Endothelial cell of umbilical vein (primary cell): ENCODE measurements around the gene REPIN1. TPM values are rescaled to one million over a fixed set of nuclear protein-coding genes. Genes with fewer than 3 reads are reported as not detected.

Source experiments
- BruUV-seq: library from RNA; stranded (reverse); fragments of 400-500 nt; replicated peaks from 2 replicates; lab custom pipeline; 2021; lab: Mats Ljungman, UMichigan
- CTCF ChIA-PET: fragments of 300-600, 350-600 bp; sonication (Branson Sonifier 250); formaldehyde crosslinking; loops from one replicate; lab custom pipeline; 2021; ENCODE audit warnings: antibody characterized with exemption, inconsistent platforms; lab: Charles Lee
- POLR2A ChIA-PET: fragments of 300-600, 350-600 bp; sonication (Branson Sonifier 250); formaldehyde crosslinking; loops from one replicate; lab custom pipeline; 2021; ENCODE audit warnings: antibody characterized with exemption, inconsistent platforms; lab: Charles Lee
- DNase-seq: peaks from one replicate; pipeline ENCODE4 v3.0.0-alpha.2; 2011; ENCODE audit warnings: low read depth, low spot score
- FAIRE-seq: peaks from 2 replicates; lab custom pipeline; 2011; peaks lifted over from hg19 to GRCh38; lab: Jason Lieb, UNC
- H2AFZ ChIP-seq: 2 replicates; pipeline ENCODE4 v1.6.0; 2012; ENCODE audit warnings: low read depth, low read length, control low read depth, inconsistent platforms
- H3K27ac ChIP-seq: 2 replicates; pipeline ENCODE4 v1.5.1; 2011; ENCODE audit warnings: low read depth, mild to moderate bottlenecking, control low read depth, low read length, moderate library complexity; ENCODE audit not compliant: insufficient read depth
- H3K27me3 ChIP-seq, 2 experiments: 2 replicates each; pipeline versions ENCODE4 v1.6.0 to v1.6.1; 2011; ENCODE audit warnings: low read length in 2 of 2, mixed read lengths in 1 of 2; ENCODE audit not compliant: control insufficient read depth in 2 of 2, insufficient read depth in 2 of 2
- H3K36me3 ChIP-seq, 2 experiments: 2 replicates in 1 of 2; 3 replicates in 1 of 2; pipeline ENCODE4 v1.5.1; 2011; ENCODE audit warnings: low read length in 2 of 2, mild to moderate bottlenecking in 1 of 2, moderate library complexity in 1 of 2; ENCODE audit not compliant: control insufficient read depth in 2 of 2, insufficient read depth in 2 of 2; ENCODE audit errors: extremely low read depth in 1 of 2
- H3K4me1 ChIP-seq: 3 replicates; pipeline ENCODE4 v1.5.1; 2011; ENCODE audit warnings: mild to moderate bottlenecking, low read length; ENCODE audit not compliant: control insufficient read depth, insufficient read depth; ENCODE audit errors: extremely low read depth
- H3K4me2 ChIP-seq: 2 replicates; pipeline ENCODE4 v1.6.1; 2011; ENCODE audit warnings: low read length, control low read depth, mixed read lengths; ENCODE audit not compliant: insufficient read depth
- H3K4me3 ChIP-seq, 3 experiments: fragments of 200-600 bp in 1 of 3; sonication (generic), shearing (Covaris generic) in 1 of 3; replicated peaks in 1 of 3; 2 replicates each; pipeline ENCODE4 v1.5.1; 2011 to 2016; ENCODE audit warnings: control low read depth in 3 of 3, low read length in 3 of 3, mild to moderate bottlenecking in 2 of 3, inconsistent platforms in 1 of 3, low read depth in 1 of 3, moderate library complexity in 1 of 3; ENCODE audit not compliant: insufficient read depth in 1 of 3
- H3K79me2 ChIP-seq: 2 replicates; pipeline ENCODE4 v1.6.0; 2012; ENCODE audit warnings: low read length, inconsistent platforms; ENCODE audit not compliant: control insufficient read depth, insufficient read depth
- H3K9ac ChIP-seq: replicated peaks from 2 replicates; pipeline ENCODE3; 2011; ENCODE audit warnings: low read length, control low read depth; ENCODE audit not compliant: insufficient read depth; ENCODE audit errors: extremely low read depth
- H3K9me1 ChIP-seq: replicated peaks from 3 replicates; pipeline ENCODE4 v1.6.0; 2011; ENCODE audit warnings: mild to moderate bottlenecking, low read length; ENCODE audit not compliant: control insufficient read depth, insufficient read depth; ENCODE audit errors: extremely low read depth
- H3K9me3 ChIP-seq: replicated peaks from 2 replicates; pipeline ENCODE4 v1.5.1; 2012; ENCODE audit warnings: low read length, inconsistent platforms; ENCODE audit not compliant: control insufficient read depth, insufficient read depth
- H4K20me1 ChIP-seq: replicated peaks from 2 replicates; pipeline ENCODE3; 2011; ENCODE audit warnings: mild to moderate bottlenecking, low read length; ENCODE audit not compliant: control insufficient read depth, insufficient read depth; ENCODE audit errors: extremely low read depth
- EZH2 ChIP-seq: IDR thresholded peaks from 2 replicates; pipeline ENCODE4 v1.6.1; 2012; ENCODE audit warnings: borderline replicate concordance, low read depth, mild to moderate bottlenecking, moderate library complexity, low read length, inconsistent platforms; ENCODE audit not compliant: severe bottlenecking
- FOS ChIP-seq: IDR thresholded peaks from 2 replicates; pipeline ENCODE4 v1.6.1; 2011; ENCODE audit warnings: mild to moderate bottlenecking, low read length, moderate library complexity, borderline replicate concordance; ENCODE audit not compliant: insufficient read depth
- JUN ChIP-seq: IDR thresholded peaks from 2 replicates; pipeline ENCODE4 v1.6.1; 2011; ENCODE audit warnings: borderline replicate concordance, low read depth; ENCODE audit not compliant: insufficient read length, insufficient read depth
- MYC ChIP-seq: IDR thresholded peaks from one replicate; pipeline ENCODE4 v1.6.1; 2011; ENCODE audit warnings: mild to moderate bottlenecking, low read depth, low read length
- dilution Hi-C: fragments of 300-500 bp; cut with MboI; formaldehyde crosslinking; loops from one replicate; pipeline ENCODE4 v1.15.0; 2019; ENCODE audit warnings: low sequenced_read_pairs; ENCODE audit not compliant: extremely low pct_ligation_motif_present
- intact Hi-C: fragments of 100-400 bp; cut with micrococcal nuclease; formaldehyde crosslinking; loops from one replicate; pipeline ENCODE4 v1.10.0; 2022
- polyA plus RNA-seq, 4 experiments: library from polyadenylated mRNA; depleted of rRNA in 3 of 4; stranded (reverse) in 3 of 4; unstranded in 1 of 4; fragments of >200 nt; gene quantifications; 2 replicates each; pipeline versions ENCODE4 v1.2.1 to v1.2.3, GENCODE V29; 2011 to 2012; ENCODE audit warnings: missing spikeins in 1 of 4
- total RNA-seq: library from RNA; stranded (reverse); gene quantifications from 2 replicates; pipeline ENCODE4 v1.2.3, GENCODE V29; 2021
- TF ChIP-seq, protein P1 (sequence below): IDR thresholded peaks from 2 replicates; pipeline ENCODE4 v1.6.1; 2011; ENCODE audit not compliant: insufficient read depth, insufficient read length
- TF ChIP-seq, protein P2 (sequence below), 2 donors: IDR thresholded peaks; 1 replicate in 1 of 2; 2 replicates in 1 of 2; pipeline ENCODE4 v1.5.1; 2011; ENCODE audit warnings: low read length in 2 of 2, mild to moderate bottlenecking in 2 of 2, moderate library complexity in 2 of 2, control low read depth in 1 of 2, inconsistent platforms in 1 of 2, low read depth in 1 of 2; ENCODE audit not compliant: insufficient read depth in 1 of 2; ENCODE audit errors: extremely low read depth in 1 of 2

The REPIN1 gene
- total and polyA plus RNA-seq, 2 donors (not counting 3 experiments of a cell fraction or from before 2014, with no cell fraction given): 108 to 140 TPM

DNA sequence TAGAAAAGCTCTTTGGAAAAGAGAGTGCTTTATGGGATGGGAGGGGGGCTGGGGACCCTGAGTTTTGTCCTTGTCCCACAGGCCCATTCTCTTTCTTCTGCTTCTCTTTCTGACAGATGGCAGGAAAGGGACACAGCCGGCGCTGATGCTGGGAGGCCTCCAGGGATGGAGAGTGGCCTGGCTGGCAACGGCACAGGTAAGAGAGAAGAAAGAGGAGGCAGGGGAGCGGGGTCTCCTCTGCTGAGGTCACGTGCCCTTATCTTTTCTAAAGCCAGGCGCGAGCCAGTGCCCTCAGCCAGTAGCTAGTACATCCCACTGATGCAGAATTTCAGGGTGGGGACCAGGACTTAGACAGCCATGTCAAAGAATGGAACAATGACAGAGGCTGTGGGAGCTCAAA lies 19.7 kb downstream of the REPIN1 start:
- CTCF ChIA-PET: interaction anchor here (1.6 kb wide), 1 partner anchor 13 kb away, joined by 3 read pairs; no protein-coding TSS in a partner anchor
- Histone ChIP-seq H3K4me3 (no peak overlapping the region), H3K27me3 (no peaks in the 10 kb centered on the region), H2AFZ (no peak overlapping the region), H3K4me2 (no peak overlapping the region), H3K4me1 (no peaks in the 10 kb centered on the region), H3K9me1 (no peaks in the 10 kb centered on the region), H4K20me1 (no peaks in the 10 kb centered on the region), H3K79me2 (peaks cover 5% of the 10 kb centered on the region), H3K36me3 (peaks cover 0 to 16% of the 10 kb centered on the region in 2 experiments), H3K27ac (no peak overlapping the region), H3K9me3 (no peaks in the 10 kb centered on the region), H3K9ac (no peak overlapping the region)
- POLR2A ChIA-PET: no interaction called here
- no TSS peak for BruUV-seq
- FAIRE-seq (no peak), DNase-seq (no peak)
- TF ChIP-seq MYC: no peak
- TF ChIP-seq EZH2: no peak
- TF ChIP-seq, protein P1, sequence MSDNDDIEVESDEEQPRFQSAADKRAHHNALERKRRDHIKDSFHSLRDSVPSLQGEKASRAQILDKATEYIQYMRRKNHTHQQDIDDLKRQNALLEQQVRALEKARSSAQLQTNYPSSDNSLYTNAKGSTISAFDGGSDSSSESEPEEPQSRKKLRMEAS: no peak
- no peak for TF ChIP-seq JUN
- dilution Hi-C loops: no loop called here
- intact Hi-C loops: no loop called here

DNA sequence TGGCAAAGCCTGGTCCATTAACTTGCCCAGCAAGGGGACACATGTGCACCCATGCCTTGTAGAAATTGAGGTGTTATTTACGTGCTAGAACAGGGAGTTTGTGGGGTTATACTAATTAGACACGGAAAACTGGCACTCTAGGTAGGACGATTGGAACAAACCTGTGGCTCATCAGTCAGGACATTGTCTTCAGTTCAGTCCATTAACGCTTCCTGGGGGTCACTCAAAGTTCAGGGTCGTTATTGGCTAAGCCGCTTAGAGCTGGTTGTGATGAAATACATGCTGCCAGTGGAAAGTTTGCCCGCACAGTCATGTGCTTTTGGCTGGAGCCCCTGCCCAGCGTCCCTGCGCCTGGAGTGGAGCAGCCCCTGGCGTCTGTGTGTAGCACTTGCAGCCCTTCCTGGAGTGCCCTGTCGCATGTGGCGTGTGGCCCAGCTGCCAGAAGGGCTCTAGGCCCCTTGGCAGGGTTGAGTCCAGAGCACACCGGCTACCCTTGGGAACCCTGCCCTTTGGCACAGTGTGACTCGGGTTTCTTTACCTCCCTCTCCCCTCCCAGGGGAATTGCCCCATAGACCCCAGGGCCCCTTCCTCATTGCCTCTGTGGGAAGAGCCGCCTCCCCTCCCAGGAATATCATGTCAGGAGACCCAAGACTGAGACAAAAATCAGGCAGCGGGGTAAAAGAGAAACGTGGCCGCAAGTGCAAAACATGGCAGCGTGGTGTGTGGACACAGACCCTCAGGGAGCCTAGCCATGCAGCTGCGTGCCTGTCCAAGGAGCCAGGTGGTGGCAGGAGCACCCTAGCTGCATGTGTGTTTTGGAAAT lies 20.3 kb downstream of the REPIN1 start:
- DNase-seq: no peak
- no peak for FAIRE-seq
- CTCF ChIA-PET: interaction anchor here (1.6 kb wide), 1 partner anchor 12 kb away, joined by 3 read pairs; no protein-coding TSS in a partner anchor

More for the DNA sequence above, 20.3 kb downstream of the REPIN1 start:
- intact Hi-C loops (no loop called here), dilution Hi-C loops (no loop called here)
- Histone ChIP-seq H3K9me1 (no peaks in the 10 kb centered on the region), H3K27me3 (no peaks in the 10 kb centered on the region), H3K27ac (no peak overlapping the region), H3K9me3 (no peaks in the 10 kb centered on the region), H3K4me2 (no peak overlapping the region), H4K20me1 (no peaks in the 10 kb centered on the region), H3K4me3 (no peak overlapping the region), H3K36me3 (peaks cover 0 to 16% of the 10 kb centered on the region in 2 experiments), H2AFZ (no peak overlapping the region), H3K4me1 (no peaks in the 10 kb centered on the region), H3K79me2 (peaks cover 2% of the 10 kb centered on the region), H3K9ac (no peak overlapping the region)
- no TSS peak for BruUV-seq
- POLR2A ChIA-PET: no interaction called here
- TF ChIP-seq EZH2 (no peak), MYC (no peak), JUN (no peak), FOS (no peak)
- TF ChIP-seq, protein P2, sequence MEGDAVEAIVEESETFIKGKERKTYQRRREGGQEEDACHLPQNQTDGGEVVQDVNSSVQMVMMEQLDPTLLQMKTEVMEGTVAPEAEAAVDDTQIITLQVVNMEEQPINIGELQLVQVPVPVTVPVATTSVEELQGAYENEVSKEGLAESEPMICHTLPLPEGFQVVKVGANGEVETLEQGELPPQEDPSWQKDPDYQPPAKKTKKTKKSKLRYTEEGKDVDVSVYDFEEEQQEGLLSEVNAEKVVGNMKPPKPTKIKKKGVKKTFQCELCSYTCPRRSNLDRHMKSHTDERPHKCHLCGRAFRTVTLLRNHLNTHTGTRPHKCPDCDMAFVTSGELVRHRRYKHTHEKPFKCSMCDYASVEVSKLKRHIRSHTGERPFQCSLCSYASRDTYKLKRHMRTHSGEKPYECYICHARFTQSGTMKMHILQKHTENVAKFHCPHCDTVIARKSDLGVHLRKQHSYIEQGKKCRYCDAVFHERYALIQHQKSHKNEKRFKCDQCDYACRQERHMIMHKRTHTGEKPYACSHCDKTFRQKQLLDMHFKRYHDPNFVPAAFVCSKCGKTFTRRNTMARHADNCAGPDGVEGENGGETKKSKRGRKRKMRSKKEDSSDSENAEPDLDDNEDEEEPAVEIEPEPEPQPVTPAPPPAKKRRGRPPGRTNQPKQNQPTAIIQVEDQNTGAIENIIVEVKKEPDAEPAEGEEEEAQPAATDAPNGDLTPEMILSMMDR (IDR thresholded peaks at IDR 0.05; ENCODE audit: extremely low read depth in 1 of 2, insufficient read depth in 1 of 2, low read depth in 1 of 2, low read length in 2 of 2): peak in 1 of 2 donors; percentile 3
